ENCODE results near the gene RHD.
A peak's percentile ranks its signal among the peaks of the same experiment; 100 is the strongest.
"Not testable (repeated sequence)": the region's sequence is repeated elsewhere in the genome, so short reads cannot be mapped to it uniquely, and the experiment has no call there.

RHD gene

DNA sequence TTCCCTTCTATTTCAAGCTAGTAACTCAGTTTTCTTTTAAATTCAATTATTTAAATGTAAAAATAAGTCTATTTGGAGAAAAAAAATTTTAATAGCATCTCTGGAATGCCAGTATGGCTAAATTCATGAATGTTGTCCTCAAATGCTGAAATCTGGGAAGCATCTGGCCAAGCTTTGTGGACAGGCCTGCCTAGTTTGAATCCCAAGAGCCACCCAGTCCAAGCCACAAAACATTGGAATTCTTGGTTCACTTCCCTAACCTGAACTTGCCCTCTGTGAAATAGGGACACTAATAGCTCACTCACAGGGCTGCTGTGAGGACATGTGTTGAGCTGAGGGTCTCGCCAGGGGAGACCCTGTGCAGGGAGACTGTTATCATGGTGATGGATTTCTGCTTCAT, 37.2 kb downstream of the RHD start:
- DNase-seq = not testable (repeated sequence)

DNA sequence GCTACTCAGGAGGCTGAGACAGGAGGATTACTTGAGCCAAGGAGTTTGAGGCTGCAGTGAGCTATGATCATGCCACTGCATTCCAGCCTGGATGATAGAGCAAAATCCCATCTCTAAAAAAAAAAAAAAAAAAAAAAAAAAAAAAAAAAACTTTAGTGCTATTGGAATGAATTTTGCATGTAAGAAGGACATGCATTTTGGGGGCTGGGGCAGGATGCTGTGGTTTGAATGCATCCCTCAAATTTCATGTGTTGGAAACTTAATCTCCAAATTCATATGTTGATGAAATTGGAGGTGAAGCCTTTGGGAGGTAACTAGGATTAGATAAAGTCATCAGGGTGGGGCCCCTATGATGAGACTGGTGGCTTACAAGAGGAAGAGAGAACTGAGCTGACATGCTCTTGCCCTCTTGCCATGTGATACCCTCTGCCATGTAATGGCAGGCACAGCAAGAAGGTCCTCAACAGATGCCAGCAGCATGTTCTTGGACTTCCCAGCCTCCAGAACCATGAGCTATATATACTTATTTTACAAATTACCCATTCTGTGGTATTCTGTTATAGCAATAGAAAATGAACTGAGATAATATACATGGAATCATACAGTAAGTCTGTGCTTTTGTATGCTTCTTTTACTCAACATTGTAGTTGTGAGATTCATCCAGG, 40.6 kb downstream of the RHD start:
- DNase-seq = not testable (repeated sequence)

DNA sequence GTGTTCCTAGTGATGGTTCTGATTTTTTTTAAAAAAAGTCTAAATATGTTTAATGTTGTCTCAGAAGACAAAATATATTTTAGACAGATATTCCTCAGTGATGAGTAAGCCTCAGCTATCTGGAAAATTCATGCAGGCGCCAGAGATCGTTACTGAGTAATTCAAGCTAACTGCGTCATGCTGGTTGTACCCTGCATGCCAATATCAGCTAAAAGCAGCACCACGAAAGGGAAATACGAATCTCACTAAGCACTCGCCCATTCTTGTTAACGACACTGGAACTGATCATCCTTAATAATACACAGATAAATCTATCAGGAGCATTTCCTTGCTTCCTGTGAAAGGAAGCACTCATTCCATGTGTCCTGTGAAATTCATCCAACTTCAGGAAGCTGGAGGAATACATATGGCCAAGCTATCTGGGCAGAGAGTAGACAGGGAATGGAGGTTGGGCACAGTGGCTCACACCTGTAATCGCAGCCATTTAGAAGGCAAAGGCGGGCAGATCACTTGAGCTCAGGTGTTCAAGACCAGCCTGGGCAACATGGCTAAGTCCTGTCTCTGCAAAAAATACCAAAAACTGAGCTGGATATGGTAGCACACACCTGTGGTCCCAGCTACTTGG, 48.1 kb downstream of the RHD start:
- not testable (repeated sequence) for DNase-seq

DNA sequence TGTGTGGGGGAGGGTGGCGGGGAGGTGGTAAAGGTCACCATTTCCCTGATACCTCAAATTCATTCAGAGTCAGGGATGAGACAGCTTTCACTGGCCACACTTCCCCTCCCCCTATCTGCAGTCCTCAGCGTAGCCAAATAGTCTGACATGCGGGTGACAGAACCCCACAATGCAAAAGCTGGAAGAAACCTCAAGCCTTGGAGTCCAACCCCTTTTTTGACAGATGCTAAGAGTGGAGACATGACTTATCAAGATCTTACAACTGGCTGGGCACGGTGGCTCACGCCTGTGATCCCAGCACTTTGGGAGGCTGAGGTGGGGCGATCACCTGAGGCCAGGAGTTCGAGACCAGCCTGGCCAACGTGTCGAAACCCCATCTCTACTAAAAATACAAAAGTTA, 49.8 kb downstream of the RHD start:
- not testable (repeated sequence) for DNase-seq

DNA sequence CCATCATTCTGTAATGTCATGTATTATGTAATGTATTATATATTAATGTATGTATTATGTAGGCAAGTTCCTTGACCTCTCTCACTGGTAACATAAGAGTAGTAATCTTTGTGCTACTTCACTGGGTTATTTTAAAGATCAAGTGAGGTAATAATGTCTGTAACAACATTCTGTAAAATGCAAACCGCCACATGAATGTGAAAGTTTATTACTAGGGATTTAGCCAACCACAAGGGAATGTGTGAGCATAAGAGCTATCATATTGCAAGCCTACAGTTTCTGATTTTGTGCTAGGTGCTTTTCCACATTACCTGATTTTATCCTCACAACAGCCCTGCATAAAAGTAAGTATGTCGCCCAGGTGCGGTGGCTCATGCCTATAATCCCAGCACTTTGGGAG, 52.1 kb downstream of the RHD start:
- DNase-seq = not testable (repeated sequence)

DNA sequence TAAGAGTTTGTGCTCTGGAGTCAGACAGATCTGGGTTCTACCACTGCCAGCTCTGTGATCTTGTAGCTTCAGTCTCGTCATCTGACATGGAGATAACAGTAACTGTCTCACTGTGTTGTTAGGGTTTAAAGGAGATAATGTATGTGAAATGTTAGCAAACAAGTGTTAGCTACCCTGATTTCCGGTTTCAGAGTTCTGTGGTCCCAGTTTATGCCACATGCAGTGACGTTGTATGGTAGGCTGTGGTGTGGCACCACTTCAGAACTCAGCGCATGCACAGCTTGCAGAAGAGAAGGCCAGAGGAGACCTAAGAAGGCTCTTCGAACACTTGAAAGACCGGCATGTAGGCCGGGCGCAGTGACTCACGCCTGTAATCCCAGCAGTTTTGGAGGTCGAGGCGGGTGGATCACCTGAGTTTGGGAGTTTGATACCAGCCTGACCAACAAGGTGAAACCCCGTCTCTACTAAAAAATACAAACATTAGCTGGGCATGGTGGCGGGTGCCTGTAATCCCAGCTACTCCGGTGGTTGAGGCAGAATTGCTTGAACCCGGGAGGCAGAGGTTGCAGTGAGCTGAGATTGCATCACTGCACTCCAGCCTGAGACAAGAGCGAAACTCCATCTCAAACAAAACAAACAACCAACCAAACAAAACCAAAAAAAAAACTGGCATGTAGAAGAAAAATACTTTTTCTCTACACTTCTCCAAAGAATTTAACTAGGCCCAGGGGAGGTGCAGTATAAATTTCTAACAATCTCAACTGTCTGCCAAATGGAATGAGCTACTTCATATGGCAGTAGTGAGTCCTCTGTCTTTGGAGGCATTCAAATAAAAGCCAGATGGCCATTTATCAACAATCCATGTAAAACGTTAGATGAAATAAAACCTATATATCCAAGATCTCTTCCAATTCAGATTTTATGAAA, 55.8 kb downstream of the RHD start:
- DNase-seq = not testable (repeated sequence)

DNA sequence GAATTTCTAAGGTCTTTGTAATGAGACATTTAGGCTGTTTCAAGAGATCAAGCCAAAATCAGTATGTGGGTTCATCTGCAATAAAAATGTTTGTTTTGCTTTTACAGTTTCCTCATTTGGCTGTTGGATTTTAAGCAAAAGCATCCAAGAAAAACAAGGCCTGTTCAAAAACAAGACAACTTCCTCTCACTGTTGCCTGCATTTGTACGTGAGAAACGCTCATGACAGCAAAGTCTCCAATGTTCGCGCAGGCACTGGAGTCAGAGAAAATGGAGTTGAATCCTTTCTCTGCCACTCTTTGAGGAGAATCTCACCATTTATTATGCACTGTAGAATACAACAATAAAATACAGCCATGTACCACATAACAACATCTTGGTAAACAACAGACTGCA, 56.5 kb downstream of the RHD start:
- not testable (repeated sequence) for DNase-seq

DNA sequence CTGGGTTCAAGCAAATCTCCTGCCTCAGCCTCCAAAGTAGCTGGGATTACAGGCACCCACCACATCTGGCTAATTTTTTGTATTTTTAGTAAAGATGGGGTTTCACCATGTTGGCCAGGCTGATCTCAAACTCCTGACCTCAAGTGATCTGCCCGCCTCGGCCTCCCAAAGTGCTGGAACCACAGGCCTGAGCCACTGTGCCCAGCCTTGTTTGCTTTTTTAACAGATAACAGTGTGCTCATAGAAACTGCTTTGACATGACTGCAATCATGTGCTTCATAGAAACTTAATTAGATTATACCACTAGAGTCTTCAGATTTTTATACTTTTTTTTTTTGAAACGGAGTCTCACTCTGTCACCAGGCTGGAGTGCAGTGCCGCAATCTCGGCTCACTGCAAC, 57.0 kb downstream of the RHD start:
- DNase-seq = not testable (repeated sequence)

DNA sequence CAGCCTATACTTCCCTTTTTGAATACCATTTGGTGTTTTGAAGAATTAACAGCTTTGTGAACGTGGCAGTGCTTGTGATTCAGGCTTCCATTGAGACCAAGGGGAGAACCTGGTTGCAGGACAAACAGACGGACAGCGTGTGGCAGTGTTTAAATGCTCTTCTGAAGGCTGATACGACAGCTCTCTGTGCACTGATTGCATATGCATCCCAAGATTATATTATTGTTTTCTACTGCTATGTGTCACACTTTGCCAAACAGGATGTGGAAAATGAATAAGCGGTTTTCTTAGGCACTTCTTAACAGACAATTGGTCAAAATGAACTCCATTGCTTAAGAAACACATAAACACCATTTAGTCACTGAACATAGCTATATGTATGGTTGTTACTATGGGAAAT, 57.6 kb downstream of the RHD start:
- DNase-seq = not testable (repeated sequence)

DNA sequence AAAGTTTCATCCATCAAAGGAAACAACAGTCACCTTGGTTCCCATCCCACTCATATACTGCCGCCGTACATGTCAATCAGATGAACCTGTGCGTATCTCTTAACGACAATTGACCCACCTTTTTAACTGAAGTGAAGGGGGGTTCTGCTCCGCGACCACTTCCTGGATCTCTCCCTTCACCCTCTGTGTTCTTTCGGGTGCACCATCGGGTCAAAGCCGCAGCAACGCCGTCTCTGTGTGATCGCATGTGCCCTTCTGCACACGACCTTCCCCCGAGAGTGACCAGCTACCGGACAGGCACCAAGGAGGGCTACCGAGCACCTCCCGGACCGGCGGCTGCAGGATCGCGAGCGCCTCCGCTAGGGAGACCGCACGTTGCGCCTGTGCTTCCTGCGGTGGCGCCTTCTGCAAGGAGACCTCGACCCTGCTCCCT, 64.6 kb downstream of the RHD start:
- DNase-seq = not testable (repeated sequence)

DNA sequence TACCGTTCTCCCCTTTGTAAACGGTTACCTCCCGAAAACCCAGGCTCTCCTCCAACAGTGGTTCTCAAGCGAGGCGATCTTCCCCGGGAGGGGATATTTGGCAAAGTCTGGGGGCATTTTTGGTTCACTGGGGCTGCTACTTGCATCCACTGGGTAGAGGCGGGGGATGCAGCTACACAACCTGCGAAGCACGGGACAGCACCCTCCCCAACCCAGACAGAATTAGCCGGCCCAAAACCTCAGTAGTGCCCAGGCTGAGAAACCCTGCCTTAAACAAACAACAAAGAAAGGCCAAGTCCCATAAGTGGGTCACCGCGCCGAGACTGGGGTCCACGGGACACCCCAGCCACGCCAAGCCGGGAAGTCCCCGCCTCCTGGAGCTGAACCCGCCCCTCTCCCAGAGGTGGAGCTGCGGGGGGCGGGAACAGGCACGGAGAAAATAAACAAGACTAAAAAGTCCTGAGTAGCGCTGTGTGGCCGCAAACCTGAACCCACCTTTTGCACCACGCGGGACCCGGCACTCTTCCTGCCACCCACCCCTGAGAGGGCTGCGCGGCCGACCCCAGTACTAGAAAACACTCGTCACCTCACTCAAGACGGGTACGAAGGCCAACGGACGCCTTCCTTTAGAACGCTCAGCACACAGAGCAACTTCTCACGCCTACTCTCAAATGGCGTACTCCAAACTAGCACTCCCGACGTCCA, 65.3 kb downstream of the RHD start:
- DNase-seq = not testable (repeated sequence)

DNA sequence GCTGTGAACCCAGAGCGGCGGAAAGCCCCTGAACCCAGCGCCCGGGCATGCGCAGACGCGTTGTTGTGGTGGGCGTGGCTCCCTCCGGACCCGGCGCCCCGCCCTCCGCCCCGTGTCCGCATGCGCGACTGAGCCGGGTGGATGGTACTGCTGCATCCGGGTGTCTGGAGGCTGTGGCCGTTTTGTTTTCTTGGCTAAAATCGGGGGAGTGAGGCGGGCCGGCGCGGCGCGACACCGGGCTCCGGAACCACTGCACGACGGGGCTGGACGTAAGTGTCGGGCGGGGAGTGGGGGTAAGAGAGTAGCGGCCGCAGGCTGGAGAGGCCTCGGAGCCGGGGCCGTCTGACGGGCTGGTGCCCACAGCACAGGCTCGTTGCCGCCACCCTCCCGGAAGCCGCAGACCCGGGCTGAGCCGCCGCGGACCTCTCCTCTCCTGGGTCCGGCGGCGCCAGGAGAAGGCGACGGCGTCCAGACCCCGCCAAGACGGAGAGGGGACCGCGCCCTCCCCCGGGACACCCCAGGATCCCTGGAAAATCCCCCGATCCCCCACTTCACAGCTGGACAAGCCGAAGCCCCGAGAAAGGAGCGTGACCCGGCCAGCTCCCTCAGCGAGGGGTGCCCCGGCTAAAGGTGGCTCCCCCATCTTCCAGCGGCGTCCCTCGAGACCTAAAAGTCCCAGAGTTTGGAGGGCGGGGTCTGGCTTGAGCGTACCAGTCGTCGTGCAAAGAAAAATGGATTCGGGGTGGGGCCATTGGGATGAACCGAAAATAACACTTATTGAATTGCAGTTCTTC, 66.1 kb downstream of the RHD start, which contains the start of gene TMEM50A:
Gene TMEM50A, plus strand, starts transcription at position 147 of the 794 bp plus-strand sequence. CDS start 2,153 bp downstream, outside the sequence.
- peak; percentile 70 for DNase-seq

DNA sequence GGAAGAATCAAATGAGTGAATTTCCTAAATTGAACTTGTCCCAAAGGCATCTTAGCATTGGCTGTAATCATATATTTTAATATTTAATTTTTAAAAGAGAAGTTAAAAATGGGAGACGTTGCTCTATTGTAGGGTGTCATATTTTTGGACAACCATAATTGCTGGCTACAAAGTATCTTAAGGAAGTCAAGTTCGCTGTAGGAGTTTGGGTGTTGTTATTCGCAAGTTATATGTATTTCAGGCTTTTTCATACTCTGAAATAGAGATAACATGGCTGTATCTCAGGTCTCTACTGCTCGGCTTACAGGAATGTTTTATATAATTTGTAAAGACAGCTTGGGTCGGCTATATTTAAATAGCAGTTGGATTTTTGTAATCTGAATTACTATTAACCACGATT, 66.7 kb downstream of the RHD start:
- no peak for DNase-seq

DNA sequence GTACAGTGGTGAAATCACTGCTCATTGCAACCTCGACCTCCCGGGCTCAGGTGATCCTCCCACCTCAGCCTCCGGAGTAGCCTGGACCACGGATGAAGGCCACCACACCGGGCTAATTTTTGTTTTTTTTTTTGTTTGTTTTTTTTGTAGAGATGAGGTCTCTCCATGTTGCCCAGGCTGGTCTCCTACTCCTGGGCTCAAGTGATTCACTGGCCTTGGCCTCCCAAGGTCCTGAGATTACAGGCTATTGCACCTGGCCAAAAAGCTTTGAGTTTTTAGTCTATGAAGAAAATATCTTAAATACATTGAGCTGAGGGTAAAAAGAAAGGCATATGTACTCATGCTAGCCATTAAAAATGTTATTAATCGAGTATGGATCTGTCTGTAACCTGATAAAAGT, 69.4 kb downstream of the RHD start:
- no peak for DNase-seq

DNA sequence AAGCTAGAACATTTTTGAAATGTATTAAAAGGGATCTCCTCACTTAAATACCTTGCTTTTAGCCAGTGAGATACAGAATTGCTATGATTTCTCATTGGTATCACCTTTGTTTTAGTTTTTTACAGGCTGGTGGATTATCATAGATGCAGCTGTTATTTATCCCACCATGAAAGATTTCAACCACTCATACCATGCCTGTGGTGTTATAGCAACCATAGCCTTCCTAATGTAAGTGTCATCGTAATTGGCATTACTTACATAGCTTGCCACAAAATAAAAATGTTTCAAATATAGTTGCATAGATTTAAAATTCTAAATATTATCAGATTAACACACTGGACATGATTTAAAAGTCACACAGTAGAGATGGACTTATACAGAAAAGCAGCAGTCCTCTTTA, 70.5 kb downstream of the RHD start:
- no peak for DNase-seq

DNA sequence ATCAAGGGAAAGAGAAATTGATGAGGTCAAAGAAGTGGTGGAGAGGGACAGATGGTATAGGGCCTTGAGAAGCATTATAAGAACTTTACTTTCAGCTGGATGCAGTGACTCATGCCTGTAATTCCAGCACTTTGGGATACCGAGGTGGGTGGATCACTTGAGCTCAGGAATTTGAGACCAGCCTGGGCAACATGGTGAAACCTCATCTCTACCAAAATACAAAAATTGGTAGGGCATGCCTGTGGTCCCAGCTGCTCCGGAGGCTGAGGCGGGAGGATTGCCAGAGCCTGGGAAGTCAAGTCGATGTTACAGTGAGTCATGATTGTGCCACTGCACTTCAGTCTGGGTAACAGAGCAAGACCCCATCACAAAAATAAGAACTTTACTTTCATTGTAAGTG, 71.6 kb downstream of the RHD start:
- no peak for DNase-seq

DNA sequence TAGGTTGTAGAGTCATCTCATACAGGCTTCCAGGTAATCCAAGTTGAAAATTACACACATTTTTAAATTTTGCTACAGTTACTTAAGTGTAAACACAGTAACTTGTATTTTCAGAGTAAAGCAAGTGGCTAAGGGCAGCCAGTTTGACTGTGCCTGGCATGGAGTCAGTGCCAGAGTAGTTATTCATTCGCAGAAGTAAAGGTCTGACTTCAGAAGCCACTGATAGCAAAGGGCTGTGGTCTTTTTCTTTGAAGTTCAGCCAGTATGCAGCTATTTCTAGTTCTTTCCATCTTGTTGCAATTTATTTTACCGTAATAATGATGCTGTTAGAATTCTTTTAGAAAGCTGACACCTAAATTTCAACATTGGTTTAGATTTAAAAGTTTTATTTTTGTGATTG, 75.2 kb downstream of the RHD start:
- no peak for DNase-seq

DNA sequence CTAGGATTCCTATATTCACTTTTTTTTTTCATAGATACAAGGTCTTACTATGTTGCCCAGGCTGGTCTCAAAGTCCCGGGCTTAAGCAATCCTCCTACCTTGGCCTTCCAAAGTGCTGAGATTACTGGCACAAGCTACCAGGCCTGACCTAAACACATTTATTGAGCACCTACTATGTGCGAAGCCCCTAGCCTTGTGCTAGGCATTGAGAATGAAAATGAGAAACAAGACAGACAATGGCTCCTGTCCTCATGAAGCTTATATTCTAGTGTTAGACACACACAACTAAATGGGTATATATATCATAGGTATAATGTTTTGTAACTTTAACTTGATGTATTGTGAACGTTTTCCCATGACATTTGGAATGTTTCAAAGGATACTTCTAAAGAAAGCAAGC, 77.3 kb downstream of the RHD start:
- no peak for DNase-seq

DNA sequence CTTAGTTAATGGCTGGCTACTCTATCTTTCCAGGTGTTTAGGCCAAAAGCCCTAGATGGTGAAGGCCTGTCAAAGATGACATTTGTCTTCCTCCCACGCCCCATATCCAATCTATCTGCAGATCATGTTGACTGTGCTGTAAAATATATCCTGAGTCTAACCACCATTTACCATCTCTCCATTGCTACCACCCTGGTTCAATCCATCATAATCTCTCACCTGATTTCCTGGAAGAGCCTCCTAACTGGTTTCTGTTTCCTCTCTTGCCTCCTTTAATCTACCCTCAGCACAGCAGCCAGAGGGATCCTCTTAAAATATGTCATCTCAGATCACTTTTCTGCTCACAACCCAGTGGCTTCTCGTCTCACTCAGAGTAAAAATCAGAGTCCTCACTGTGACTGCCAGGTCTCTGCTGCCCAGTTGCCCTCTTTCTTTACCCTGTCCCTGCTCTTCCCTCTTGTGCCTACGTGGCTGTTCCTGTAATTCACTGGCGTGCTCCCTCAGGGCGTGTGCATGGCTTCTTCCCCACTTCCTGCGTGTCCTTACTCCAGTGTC, 83.6 kb downstream of the RHD start:
- no peak for DNase-seq

DNA sequence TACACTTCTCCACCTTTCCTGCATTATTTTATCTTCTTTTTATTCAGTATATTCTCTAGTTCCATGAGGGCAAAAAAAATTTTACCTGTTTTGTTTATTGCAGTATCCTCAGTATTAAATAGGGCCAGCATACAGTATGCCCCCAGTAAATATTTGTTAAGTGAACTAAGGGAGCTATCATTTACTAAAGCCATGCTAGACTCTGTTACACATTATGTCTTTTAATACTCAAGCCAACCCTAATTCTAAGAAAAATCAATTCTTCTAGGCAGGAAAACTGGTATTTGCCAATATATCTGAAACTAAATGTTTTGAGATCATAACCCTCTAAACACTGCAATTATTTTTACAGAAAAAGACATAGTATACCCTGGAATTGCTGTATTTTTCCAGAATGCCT, 84.1 kb downstream of the RHD start:
- no peak for DNase-seq

DNA sequence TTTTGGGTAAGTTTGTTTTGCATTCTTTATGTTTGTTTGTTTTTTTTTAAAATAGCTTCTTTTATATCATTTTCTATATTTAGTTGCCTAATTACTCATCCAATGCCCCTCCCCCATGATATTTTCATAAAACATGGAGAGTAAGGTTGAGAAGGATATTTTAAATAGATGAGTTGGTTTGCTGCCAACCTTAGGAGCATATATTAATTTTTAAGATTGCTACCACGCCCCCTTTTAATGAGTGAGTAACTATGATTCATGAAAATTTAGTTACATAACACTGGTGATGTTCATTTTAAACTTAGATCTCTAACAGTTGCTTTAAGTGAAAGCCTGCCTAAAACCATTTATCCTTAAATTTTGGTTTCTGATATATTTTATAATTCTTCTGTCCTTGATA, 84.5 kb downstream of the RHD start:
- no peak for DNase-seq

Data from DMS79 (cell line).